HG02973 (cell line): ENCODE data around the gene NAA38.
"Not testable (repeated sequence)": the region's sequence is repeated elsewhere in the genome, so short reads cannot be mapped to it uniquely, and the experiment has no call there.

Experiments
- ATAC-seq: cut with Tn5 transposase; IDR thresholded peaks from one replicate; pipeline ENCODE4 v1.9.1; 2021; ENCODE audit warnings: moderate library complexity; ENCODE audit not compliant: unreplicated experiment

The NAA38 gene

GRCh38 chr17:7882068-7882467, 24.7 kb upstream of the NAA38 start:
- no peak for ATAC-seq

- no peak for ATAC-seq
Observed at GRCh38 chr17:7881276-7882054, 24.1 kb upstream of the NAA38 start.

DNA sequence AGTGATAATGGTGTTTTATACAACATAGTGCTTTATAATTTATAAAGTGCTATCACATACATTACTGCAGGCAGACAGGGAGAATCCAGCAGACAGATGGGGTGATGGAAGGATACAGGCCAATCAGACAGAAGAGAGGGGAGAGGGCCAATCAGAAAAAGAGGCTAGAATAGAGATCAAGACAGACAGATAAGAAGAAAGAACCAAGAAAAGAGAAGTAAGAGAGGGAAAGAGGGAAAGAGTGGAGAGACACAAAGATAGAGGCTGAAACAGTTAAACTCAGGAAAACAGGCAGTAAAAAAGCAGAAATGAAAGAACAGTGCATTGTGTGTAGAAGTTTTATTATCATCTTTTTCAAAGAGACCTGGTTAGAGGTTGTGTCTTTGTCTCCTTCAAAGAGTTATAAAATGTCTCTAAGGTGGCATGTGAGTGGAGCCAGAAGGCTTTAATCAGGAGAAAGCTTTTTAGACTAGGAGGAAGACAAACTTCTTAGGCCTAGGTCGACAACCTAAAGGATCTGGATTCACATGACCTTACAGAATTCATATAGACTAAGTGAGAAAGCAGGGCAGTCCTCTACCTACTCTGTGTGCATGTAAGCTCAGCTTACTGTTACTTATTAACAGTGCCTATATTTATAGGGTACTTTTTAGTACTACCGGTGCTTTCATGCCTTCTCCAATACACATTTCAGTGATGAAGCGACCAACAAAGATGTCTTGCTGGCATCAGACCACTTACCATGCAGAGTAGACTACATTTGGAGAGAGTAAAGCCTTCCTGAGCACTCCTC, 22.9 kb upstream of the NAA38 start:
- ATAC-seq: no peak

DNA sequence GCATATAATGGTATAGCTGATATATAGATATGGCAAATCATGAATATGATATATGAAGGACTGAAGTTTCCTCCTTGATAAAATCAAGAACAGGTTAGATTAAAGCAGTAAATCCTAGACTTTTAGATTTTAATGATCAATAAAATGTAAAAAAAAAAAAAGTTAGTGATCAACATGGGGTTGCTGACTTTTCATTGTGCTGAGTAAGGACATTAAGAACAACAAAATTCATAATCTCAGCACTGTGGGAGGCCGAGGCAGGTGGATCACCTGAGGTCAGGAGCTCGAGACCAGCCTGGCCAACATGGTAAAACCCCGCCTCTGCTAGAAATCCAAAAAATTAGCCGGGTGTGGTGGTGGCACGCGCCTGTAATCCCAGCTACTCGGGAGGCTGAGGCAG, 20.9 kb upstream of the NAA38 start:
- ATAC-seq: no peak

DNA sequence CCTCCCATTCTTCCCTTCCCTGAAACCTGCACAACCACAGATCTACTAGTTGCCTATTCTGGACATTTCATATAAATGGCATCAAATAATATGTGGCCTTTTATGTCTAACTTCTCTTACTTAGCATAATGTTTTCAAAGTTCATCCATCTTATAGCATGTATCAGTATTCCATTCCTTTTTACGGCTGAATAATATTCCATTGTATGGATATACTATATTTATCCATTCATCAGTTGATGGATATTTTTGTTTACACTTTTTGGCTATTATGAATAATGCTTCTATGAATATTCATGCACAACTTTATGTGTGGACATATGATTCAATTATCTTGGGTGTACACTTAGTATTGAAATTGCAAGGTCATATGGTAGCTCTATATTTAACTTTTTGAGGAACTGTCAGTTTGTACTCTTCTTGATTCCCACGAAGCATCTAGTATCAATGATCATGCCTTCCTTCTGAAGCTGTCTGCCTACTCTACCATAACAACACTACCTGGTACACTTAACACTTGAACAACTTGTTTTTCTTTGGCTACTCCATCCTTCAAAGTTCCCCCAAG, 18.5 kb upstream of the NAA38 start:
- ATAC-seq: no peak

- ATAC-seq: no peak
Observed at GRCh38 chr17:7873051-7873450, 15.7 kb upstream of the NAA38 start.

DNA sequence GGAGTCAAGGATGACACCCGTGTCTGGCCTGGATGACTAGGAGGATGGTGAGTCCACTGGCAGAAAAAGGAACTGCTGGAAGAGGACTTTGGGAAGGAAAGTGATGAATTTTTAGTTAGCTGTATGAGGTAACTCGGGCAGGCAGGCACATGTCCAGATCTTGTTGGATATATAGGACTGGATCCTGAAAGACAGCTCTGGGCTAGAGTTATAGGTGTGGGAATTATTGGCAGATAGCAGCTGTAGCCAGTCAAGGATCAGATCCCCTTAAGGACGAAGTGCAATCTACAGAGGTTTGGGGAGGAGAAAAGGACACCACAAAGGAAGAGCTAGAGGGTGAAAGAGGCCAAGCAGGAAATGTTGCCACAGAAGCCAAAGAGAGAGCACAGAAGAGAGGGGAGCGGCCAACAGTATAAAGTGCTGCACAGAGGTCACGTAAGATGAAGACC, 10.5 kb upstream of the NAA38 start:
- ATAC-seq: no peak

DNA sequence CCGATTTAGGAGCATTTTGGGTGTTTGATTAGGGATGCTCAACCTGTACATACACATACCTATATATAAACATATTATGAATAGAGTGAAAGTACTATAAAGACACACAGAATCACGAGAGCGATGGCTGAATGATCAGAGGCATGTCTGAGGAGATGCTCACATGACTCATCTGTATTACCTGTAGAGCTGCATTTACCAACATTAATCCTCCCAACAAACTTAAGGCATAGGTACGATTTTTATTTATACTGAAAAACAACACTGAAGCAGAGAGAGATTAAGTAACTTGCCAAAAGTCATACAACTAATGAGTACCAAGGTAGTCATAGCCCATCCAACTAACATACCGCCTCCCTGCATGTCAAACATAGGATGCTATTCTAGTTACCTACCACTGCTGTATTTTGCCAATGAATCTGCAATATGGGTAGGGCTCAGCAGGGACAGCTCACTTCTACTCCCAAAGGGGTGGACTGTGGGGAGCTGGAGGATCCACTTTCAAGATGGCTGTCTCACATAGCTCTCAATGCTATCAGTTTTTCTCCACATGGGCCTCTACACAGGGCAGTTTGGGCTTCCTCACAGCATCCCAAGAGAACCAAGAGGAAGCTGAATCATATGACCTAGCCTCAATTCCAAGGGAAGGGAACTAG, 7.8 kb upstream of the NAA38 start:
- ATAC-seq: no peak

DNA sequence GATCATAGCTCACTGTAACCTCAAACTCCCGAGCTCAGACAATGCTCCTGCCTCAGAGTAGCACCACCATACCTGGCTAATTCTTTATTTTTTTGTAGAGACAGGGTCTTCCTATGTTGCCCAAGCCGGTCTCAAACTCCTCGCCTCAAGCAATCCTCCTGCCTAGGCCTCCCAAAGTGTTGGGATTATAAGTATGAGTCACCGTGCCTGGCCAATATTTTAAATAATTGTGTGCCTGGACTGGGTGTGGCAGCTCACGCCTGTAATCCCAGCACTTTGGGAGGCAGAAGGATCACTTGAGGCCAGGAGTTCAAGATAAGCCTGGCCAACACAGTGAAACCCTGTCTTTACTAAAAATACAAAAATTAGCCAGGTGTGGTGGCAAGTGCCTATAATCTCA, 7.0 kb upstream of the NAA38 start:
- ATAC-seq: not testable (repeated sequence)

- no peak for ATAC-seq
Observed at GRCh38 chr17:7862692-7863437, 5.5 kb upstream of the NAA38 start.

- no peak for ATAC-seq
Observed at GRCh38 chr17:7859028-7859427, 1.7 kb upstream of the NAA38 start.

DNA sequence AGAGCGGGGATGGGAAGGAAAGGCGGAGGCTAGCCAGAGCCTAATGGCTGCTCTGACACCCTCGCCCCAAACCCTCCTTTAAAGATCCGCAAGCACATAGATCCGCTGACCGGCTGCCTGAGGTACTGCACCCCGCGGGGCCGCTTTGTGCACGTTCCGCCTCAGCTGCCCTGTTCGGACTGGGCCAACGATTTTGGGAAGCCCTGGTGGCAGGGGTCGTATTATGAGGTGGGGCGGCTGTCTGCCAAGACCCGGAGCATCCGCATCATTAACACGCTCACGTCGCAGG, 1.1 kb upstream of the NAA38 start:
- no peak for ATAC-seq

DNA sequence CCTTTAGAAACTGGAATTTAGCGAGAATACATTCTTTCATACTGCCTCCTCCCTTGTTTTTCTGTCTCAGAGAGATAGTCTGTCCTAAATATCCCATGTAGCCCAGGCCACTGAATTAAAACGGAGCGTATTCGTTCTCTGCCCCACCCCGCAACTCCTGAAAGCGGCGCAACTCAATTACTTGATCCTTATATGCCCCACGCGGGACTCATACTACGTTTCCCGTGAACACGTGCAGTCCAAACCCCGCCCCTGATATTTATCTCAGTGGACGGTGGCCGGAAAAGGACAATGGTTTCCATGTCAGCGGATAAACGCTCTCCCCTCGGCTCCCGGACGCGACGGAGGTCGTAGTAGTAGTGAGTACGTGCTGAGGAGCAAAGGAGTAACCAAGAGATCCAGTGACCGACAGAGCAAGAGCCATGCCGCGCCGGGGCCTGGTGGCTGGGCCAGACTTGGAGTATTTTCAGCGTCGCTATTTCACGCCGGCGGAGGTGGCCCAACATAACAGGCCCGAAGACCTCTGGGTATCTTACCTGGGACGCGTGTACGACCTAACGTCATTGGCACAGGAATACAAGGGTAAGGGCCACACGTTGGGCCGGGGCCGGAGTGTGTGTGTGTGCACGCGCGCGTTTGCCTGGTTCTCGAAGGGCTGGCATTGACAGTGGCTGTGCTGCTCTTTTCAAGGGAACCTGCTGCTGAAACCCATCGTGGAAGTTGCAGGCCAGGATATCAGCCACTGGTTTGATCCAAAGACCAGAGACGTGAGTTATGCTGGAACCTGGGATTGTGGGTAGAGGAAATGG, 558 bp upstream of the NAA38 start, which contains the start of gene CYB5D1:
TSS of gene CYB5D1 (plus strand) at position 291 of the 809 bp plus-strand sequence. CDS start at position 423, 132 bp downstream.
- peak; percentile 29 for ATAC-seq

DNA sequence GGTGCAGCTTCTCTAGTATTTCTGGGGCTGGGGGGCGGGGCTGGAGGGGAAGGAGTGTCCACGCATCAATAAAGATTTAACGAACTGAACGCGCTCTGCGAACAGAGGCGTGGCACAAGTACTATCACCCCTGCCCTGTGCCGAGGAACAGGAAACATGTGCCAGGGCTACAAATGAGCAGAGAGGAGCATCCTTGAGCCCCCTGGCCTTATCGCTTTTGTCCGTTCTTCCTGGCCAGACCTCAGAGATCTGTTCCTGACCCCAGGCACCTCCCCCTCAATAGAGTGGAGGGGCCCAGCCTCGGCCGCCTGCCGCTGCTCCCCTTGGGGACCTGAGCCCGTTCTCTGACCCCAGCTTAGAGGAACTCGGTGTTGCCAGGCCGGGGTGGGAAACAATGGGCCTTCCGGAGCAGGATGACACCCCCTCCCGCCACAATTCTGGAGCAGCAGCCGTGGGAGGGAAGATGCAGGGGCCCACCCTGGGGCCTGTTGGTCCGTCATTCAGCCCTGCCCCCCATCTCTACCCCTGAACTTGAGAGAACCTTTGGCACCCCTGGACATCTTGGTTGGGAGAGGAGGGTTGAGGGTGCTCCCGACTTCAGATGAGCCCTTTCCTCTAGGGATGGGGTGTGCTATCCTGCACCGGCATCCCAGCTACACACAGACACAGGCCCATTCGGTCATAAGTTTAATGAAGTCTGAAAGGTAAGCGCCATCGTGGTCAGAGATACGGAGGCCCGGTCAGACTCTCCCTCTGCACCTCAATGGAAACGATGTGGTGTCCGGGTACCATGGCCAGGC, 1.1 kb downstream of the NAA38 start:
- no peak for ATAC-seq

GRCh38 chr17:7855660-7856010, 1.7 kb downstream of the NAA38 start:
- no peak for ATAC-seq

DNA sequence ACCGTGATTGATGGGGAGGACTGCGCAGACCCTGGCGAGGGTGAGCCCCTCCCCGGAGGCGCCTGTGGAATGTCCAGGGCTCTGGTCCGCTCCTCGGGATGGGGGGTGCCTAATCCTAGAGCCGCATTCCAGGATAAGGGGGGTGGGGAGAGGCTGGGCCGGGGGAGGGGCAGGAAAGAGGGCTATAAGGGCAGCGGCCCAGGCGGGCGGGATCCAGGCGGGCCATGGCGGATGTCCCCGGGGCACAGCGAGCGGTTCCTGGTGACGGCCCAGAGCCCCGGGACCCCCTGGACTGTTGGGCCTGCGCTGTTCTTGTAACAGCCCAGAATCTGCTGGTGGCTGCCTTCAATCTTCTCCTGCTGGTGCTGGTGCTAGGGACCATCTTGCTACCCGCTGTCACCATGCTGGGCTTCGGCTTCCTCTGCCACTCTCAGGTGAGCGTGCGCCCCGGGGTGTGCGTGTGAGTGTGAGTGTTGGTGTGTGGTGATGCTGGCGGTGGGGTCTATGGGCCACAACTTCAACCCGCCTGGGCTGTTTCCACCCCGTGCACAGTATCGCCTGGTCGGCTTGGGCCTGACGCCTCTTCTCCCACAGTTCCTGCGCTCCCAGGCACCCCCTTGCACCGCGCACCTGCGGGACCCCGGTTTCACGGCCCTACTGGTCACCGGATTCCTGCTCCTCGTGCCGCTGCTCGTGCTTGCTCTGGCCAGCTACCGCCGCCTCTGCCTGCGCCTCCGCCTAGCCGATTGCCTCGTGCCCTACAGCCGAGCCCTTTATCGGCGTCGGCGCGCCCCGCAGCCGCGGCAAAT, 2.3 kb downstream of the NAA38 start, which contains the start of gene TMEM88:
TSS of gene TMEM88 (plus strand) at position 216 of the 809 bp plus-strand sequence. CDS start at position 225, 9 bp downstream.
- ATAC-seq: no peak

- ATAC-seq: no peak
Observed at GRCh38 chr17:7854078-7854777, 3.1 kb downstream of the NAA38 start.

DNA sequence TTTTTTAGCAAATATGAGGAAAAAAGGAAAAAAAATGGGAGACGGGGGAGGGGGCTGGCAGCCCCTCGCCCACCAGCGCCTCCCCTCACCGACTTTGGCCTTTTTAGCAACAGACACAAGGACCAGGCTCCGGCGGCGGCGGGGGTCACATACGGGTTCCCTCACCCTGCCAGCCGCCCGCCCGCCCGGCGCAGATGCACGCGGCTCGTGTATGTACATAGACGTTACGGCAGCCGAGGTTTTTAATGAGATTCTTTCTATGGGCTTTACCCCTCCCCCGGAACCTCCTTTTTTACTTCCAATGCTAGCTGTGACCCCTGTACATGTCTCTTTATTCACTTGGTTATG, 3.7 kb downstream of the NAA38 start:
- ATAC-seq: no peak
